Measurements from ENCODE around the gene HNRNPH2.
A peak's percentile ranks its signal among the peaks of the same experiment; 100 is the strongest.

The HNRNPH2 gene

GRCh38 chrX:101407748-101408531, at the start of gene HNRNPH2, which contains the start of gene GLA:
Gene HNRNPH2 (plus strand): TSS chrX:101408222. CDS start chrX:101411989, 3,767 bp downstream.
Gene GLA (minus strand): TSS chrX:101407925. CDS start chrX:101407903, 22 bp downstream.
- peak within 1 kb of the TSS; percentile 83 for H3K27ac ChIP-seq (ENCODE audit: low read depth, low read length)
- peaks cover 62% of the 10 kb centered on the region for H3K79me2 ChIP-seq (ENCODE audit: insufficient read depth, low read length)
- no peak for TF ChIP-seq CTCF (IDR thresholded peaks at IDR 0.05; ENCODE audit: insufficient read depth, low read length, poor library complexity, severe bottlenecking)
- no peak for TF ChIP-seq EZH2phosphoT487 (conservative IDR thresholded peaks at IDR 0.05; ENCODE audit: low read length)
- no peaks in the 10 kb centered on the region for H3K36me3 ChIP-seq (ENCODE audit: low read length)
- no peaks in the 10 kb centered on the region for H3K9me2 ChIP-seq (replicated peaks; ENCODE audit: insufficient read depth, low read length)
- H3K27me3 ChIP-seq (ENCODE audit: low read length), result no peaks in the 10 kb centered on the region
- no peaks in the 10 kb centered on the region for H3F3A ChIP-seq (ENCODE audit: insufficient read depth)
- H2AFZ ChIP-seq (ENCODE audit: low read depth, low read length, severe bottlenecking), result peak within 1 kb of the TSS; percentile 69
- peak within 1 kb of the TSS; percentile 93 for H3K4me2 ChIP-seq (ENCODE audit: low read depth, low read length, poor library complexity, severe bottlenecking)
- no peaks in the 10 kb centered on the region for H4K20me1 ChIP-seq (ENCODE audit: low read depth, low read length)
- peak within 1 kb of the TSS; percentile 86 for H3K9ac ChIP-seq (ENCODE audit: low read length)
- H3K4me3 ChIP-seq (ENCODE audit: insufficient read depth, low read length, poor library complexity, severe bottlenecking), result peak within 1 kb of the TSS; percentile 88
- H3K9me3 ChIP-seq (ENCODE audit: insufficient read depth, low read length), result no peaks in the 10 kb centered on the region

GRCh38 chrX:101359966-101360365, 48.1 kb upstream of the HNRNPH2 start:
- Histone ChIP-seq H3K79me2 (ENCODE audit: insufficient read depth, low read length) (no peaks in the 10 kb centered on the region), H3K36me3 (ENCODE audit: low read length) (no peaks in the 10 kb centered on the region)
- TF ChIP-seq CTCF (IDR thresholded peaks at IDR 0.05; ENCODE audit: insufficient read depth, low read length, poor library complexity, severe bottlenecking) (no peak), EZH2phosphoT487 (conservative IDR thresholded peaks at IDR 0.05; ENCODE audit: low read length) (no peak)

GRCh38 chrX:101360390-101360789, 47.6 kb upstream of the HNRNPH2 start:
- no peaks in the 10 kb centered on the region for H3K79me2 ChIP-seq (ENCODE audit: insufficient read depth, low read length)
- H3K27ac ChIP-seq (ENCODE audit: low read depth, low read length), result no peak overlapping the region
- no peaks in the 10 kb centered on the region for H3K27me3 ChIP-seq (ENCODE audit: low read length)
- H3K9ac ChIP-seq (ENCODE audit: low read length), result no peak overlapping the region
- H3K4me2 ChIP-seq (ENCODE audit: low read depth, low read length, poor library complexity, severe bottlenecking), result no peak overlapping the region
- H3K36me3 ChIP-seq (ENCODE audit: low read length), result no peaks in the 10 kb centered on the region
- no peaks in the 10 kb centered on the region for H3K9me3 ChIP-seq (ENCODE audit: insufficient read depth, low read length)
- H3F3A ChIP-seq (ENCODE audit: insufficient read depth), result no peaks in the 10 kb centered on the region
- H3K9me2 ChIP-seq (replicated peaks; ENCODE audit: insufficient read depth, low read length), result no peaks in the 10 kb centered on the region
- H4K20me1 ChIP-seq (ENCODE audit: low read depth, low read length), result no peaks in the 10 kb centered on the region
- TF ChIP-seq EZH2phosphoT487 (conservative IDR thresholded peaks at IDR 0.05; ENCODE audit: low read length), result no peak
- TF ChIP-seq CTCF (IDR thresholded peaks at IDR 0.05; ENCODE audit: insufficient read depth, low read length, poor library complexity, severe bottlenecking), result no peak
- no peak overlapping the region for H2AFZ ChIP-seq (ENCODE audit: low read depth, low read length, severe bottlenecking)
- H3K4me3 ChIP-seq (ENCODE audit: insufficient read depth, low read length, poor library complexity, severe bottlenecking), result no peak overlapping the region

More at GRCh38 chrX:101359966-101360365, 48.1 kb upstream of the HNRNPH2 start:
- H3K27me3 ChIP-seq (ENCODE audit: low read length), result no peaks in the 10 kb centered on the region
- H3K9ac ChIP-seq (ENCODE audit: low read length), result no peak overlapping the region
- H3K27ac ChIP-seq (ENCODE audit: low read depth, low read length), result no peak overlapping the region
- no peak overlapping the region for H3K4me3 ChIP-seq (ENCODE audit: insufficient read depth, low read length, poor library complexity, severe bottlenecking)
- no peaks in the 10 kb centered on the region for H3K9me2 ChIP-seq (replicated peaks; ENCODE audit: insufficient read depth, low read length)
- H3K4me2 ChIP-seq (ENCODE audit: low read depth, low read length, poor library complexity, severe bottlenecking), result no peak overlapping the region
- H4K20me1 ChIP-seq (ENCODE audit: low read depth, low read length), result no peaks in the 10 kb centered on the region
- H3K9me3 ChIP-seq (ENCODE audit: insufficient read depth, low read length), result no peaks in the 10 kb centered on the region
- H2AFZ ChIP-seq (ENCODE audit: low read depth, low read length, severe bottlenecking), result no peak overlapping the region
- no peaks in the 10 kb centered on the region for H3F3A ChIP-seq (ENCODE audit: insufficient read depth)
